Measurements from ENCODE around the gene CHCHD3.

The CHCHD3 gene

DNA sequence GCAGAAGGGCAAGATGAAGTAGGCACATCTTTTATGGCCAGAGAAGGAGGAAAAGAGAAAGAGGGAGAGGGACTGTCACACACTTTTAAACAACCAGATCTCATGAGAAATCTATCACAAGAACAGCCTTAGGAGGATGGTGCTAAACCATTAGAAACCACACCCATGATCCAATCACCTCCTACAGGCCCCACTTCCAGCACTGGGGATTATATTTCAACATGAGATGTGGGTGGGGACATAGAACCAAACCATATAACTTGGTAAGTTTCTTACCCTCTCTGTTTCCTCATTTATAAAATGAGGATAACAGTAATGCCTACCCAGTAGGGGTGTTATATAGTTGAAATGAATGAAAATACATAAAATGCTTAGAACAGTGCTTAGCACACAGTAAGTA lies 66.0 kb downstream of the CHCHD3 start:
- CTCF ChIA-PET = no interaction called here
- DNase-seq = no peak
- peaks cover 0 to 15% (median 4%) of the 10 kb centered on the region in 4 experiments for H3K36me3 ChIP-seq (ENCODE audit: control insufficient read depth in 4 of 4, insufficient read depth in 4 of 4, low read length in 3 of 4)
- no peak overlapping the region for H3K4me3 ChIP-seq (ENCODE audit: control insufficient read depth in 1 of 7, extremely low read depth in 1 of 7, insufficient read depth in 4 of 7, low read depth in 2 of 7, low read length in 6 of 7)
- no peaks in the 10 kb centered on the region for H3K27me3 ChIP-seq (replicated peaks in 2 of 5; ENCODE audit: control insufficient read depth in 4 of 5, insufficient read depth in 5 of 5, low read length in 4 of 5)
- H3K27ac ChIP-seq (ENCODE audit: insufficient read depth in 1 of 2, low read depth in 1 of 2, low read length in 2 of 2, poor library complexity in 1 of 2, severe bottlenecking in 2 of 2) = no peak overlapping the region
- no peaks in the 10 kb centered on the region for H3K9me3 ChIP-seq (ENCODE audit: control extremely low read depth in 1 of 5, control insufficient read depth in 4 of 5, insufficient read depth in 2 of 5, low read depth in 1 of 5, low read length in 4 of 5)
- no peaks in the 10 kb centered on the region for H3K4me1 ChIP-seq (ENCODE audit: control extremely low read depth in 1 of 4, control insufficient read depth in 4 of 4, insufficient read depth in 4 of 4, low read length in 3 of 4)
- POLR2A ChIA-PET = no interaction called here

DNA sequence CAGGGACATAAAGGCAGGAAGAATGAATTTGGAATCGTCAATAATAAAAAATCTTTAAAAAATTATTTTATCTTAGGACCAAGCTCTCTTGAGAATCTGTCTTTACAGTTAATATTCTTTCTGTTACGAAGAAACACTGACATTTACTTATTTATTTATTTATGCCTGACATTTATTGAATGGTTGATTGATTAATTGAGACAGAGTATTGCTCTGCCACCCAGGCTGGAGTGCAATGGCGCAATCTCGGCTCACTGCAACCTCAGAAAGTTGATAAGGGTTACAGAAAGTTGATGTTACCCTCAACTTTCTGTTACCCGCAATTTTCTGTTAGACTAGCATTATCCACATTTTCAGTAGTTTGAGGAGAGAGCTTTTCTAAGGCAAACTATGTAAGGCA lies 70.1 kb downstream of the CHCHD3 start:
- H3K9me3 ChIP-seq (ENCODE audit: control extremely low read depth in 1 of 5, control insufficient read depth in 4 of 5, insufficient read depth in 2 of 5, low read depth in 1 of 5, low read length in 4 of 5) = peaks cover 0 to 6% (median 5%) of the 10 kb centered on the region in 5 experiments
- H3K4me1 ChIP-seq (ENCODE audit: control extremely low read depth in 1 of 4, control insufficient read depth in 4 of 4, insufficient read depth in 4 of 4, low read length in 3 of 4) = no peaks in the 10 kb centered on the region
- CTCF ChIA-PET = no interaction called here
- no peak overlapping the region for H3K4me3 ChIP-seq (ENCODE audit: control insufficient read depth in 1 of 7, extremely low read depth in 1 of 7, insufficient read depth in 4 of 7, low read depth in 2 of 7, low read length in 6 of 7)
- H3K36me3 ChIP-seq (ENCODE audit: control insufficient read depth in 4 of 4, insufficient read depth in 4 of 4, low read length in 3 of 4) = peaks cover 0 to 10% (median under 1%) of the 10 kb centered on the region in 4 experiments
- H3K27me3 ChIP-seq (replicated peaks in 2 of 5; ENCODE audit: control insufficient read depth in 4 of 5, insufficient read depth in 5 of 5, low read length in 4 of 5) = no peaks in the 10 kb centered on the region
- POLR2A ChIA-PET = no interaction called here
- WGBS (ENCODE audit: insufficient coverage) = no CpG with 5 or more reads among the region's 5 CpGs
- no peak for DNase-seq
- no peak overlapping the region for H3K27ac ChIP-seq (ENCODE audit: insufficient read depth in 1 of 2, low read depth in 1 of 2, low read length in 2 of 2, poor library complexity in 1 of 2, severe bottlenecking in 2 of 2)

DNA sequence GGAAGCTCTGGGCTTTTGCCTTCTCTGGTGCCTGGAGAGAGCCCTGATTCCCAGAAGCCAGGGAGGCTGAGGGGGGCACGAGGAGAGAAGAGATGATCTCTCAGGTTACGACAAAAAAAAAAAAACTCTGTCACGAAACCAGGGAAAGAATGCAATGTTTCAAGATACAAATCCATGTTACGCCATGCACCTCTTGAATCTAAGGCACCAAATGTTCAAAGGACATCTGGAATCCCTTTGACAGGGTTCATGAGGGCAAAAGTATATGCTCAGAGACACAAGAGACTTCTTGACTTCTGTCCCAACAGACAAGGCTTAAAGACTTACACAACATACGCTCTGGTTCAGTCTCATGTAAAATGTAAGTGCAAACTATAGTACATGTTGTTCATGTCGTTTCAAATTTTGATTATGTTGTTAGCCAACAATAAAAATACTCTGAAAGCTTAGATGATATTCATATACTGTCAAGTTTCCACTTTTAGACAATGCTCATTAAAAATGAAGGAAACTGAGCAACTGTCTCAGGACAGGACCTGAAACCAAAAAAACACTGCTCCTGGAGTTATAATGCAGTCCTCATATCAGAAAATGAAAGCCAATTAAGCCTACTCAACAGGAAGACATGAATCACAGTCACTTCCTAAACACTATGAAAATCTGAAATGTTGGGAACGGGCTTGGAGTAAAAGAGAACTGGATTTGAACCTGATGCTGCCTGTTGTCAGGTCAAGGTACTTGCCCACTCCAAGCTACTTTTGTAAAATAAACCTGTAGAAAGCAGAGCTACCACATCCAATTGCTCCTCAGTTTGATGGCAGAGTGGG lies 72.3 kb downstream of the CHCHD3 start:
- ChIA-PET CTCF (no interaction called here), POLR2A (no interaction called here)
- Histone ChIP-seq H3K27me3 (replicated peaks in 2 of 5; ENCODE audit: control insufficient read depth in 4 of 5, insufficient read depth in 5 of 5, low read length in 4 of 5) (no peaks in the 10 kb centered on the region), H3K4me1 (ENCODE audit: control extremely low read depth in 1 of 4, control insufficient read depth in 4 of 4, insufficient read depth in 4 of 4, low read length in 3 of 4) (no peaks in the 10 kb centered on the region), H3K27ac (ENCODE audit: insufficient read depth in 1 of 2, low read depth in 1 of 2, low read length in 2 of 2, poor library complexity in 1 of 2, severe bottlenecking in 2 of 2) (no peak overlapping the region), H3K36me3 (ENCODE audit: control insufficient read depth in 4 of 4, insufficient read depth in 4 of 4, low read length in 3 of 4) (peaks cover 0 to 8% (median under 1%) of the 10 kb centered on the region in 4 experiments), H3K4me3 (ENCODE audit: control insufficient read depth in 1 of 7, extremely low read depth in 1 of 7, insufficient read depth in 4 of 7, low read depth in 2 of 7, low read length in 6 of 7) (no peak overlapping the region), H3K9me3 (ENCODE audit: control extremely low read depth in 1 of 5, control insufficient read depth in 4 of 5, insufficient read depth in 2 of 5, low read depth in 1 of 5, low read length in 4 of 5) (peaks cover 0 to 6% (median 5%) of the 10 kb centered on the region in 5 experiments)
- no peak for DNase-seq
- 97% methylated on average over 3 of the region's 7 CpGs for WGBS (ENCODE audit: insufficient coverage)

DNA sequence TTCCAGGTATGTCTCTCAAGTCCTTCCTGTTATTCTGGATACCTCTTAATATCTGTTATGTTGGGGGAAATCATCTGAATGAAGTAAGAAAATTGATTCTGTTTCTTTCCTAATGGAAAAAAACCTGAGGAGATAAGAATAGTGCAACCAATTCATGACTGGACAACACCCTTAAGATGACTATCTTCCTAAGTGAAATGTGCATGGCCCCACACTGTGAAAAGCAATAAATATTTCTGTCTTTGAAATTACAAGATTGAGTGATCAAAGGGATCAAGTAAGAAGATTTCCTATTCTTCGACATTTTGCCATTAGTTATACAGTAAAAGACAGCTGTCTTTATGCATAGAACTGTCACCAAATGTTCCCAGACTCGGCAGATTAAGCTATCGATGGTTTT lies 73.9 kb downstream of the CHCHD3 start:
- POLR2A ChIA-PET = interaction anchor here (0.6 kb wide), 1 partner anchor 142 kb away, joined by 3 read pairs; no protein-coding TSS in a partner anchor

DNA sequence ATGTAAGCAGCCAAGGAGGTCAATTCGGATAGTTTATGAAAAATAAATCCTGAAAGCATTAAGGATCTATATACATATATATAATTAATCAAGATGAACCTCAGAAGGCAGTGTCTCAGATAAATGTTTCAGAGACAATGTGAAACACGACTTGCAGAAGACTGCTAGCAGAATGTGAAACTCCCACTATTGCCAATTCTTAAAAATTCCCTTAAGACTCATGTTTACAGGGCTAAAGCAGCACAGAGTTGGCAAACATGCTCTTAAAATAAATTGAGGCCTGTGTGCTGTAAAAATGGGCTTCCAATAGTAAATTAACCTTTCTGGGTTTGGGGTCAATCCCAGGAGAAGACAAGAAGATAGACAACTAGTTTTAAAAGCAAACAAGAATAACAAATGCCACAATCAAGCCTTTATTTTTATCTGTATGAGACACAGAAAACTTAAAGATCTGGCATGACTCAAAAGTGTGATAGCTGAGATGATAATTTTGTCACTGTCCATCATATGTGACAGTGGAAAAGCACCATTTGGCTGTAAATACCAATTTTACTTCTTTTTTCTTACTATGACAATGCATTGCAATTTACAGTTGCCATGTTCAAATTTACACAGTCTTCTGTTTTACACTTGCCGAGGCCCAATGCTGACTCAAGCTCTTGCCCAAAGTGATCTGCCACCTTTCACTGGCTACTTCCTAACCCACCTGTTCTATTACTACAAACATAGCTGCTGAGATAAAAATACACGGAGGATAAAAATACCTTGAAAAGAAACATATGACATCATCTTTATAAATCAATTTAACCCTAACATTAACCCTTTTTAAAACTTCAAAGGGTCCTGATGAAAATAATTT lies 78.6 kb downstream of the CHCHD3 start:
- Histone ChIP-seq H3K4me3 (ENCODE audit: control insufficient read depth in 1 of 7, extremely low read depth in 1 of 7, insufficient read depth in 4 of 7, low read depth in 2 of 7, low read length in 6 of 7) (no peak overlapping the region), H3K36me3 (ENCODE audit: control insufficient read depth in 4 of 4, insufficient read depth in 4 of 4, low read length in 3 of 4) (peaks cover 0 to 5% (median 2%) of the 10 kb centered on the region in 4 experiments), H3K27me3 (replicated peaks in 2 of 5; ENCODE audit: control insufficient read depth in 4 of 5, insufficient read depth in 5 of 5, low read length in 4 of 5) (no peaks in the 10 kb centered on the region), H3K9me3 (ENCODE audit: control extremely low read depth in 1 of 5, control insufficient read depth in 4 of 5, insufficient read depth in 2 of 5, low read depth in 1 of 5, low read length in 4 of 5) (peaks cover 0 to 6% (median 5%) of the 10 kb centered on the region in 5 experiments), H3K27ac (ENCODE audit: insufficient read depth in 1 of 2, low read depth in 1 of 2, low read length in 2 of 2, poor library complexity in 1 of 2, severe bottlenecking in 2 of 2) (no peak overlapping the region), H3K4me1 (ENCODE audit: control extremely low read depth in 1 of 4, control insufficient read depth in 4 of 4, insufficient read depth in 4 of 4, low read length in 3 of 4) (no peaks in the 10 kb centered on the region)
- 100% methylated on average over 1 of the region's 4 CpGs for WGBS (ENCODE audit: insufficient coverage)
- peak in 1 of 3 donors; percentile 7 for DNase-seq
- POLR2A ChIA-PET = no interaction called here
- CTCF ChIA-PET = interaction anchor here (1.4 kb wide), 1 partner anchor 11 kb away, joined by 3 read pairs; no protein-coding TSS in a partner anchor

More for the DNA sequence above, 73.9 kb downstream of the CHCHD3 start:
- H3K27me3 ChIP-seq (replicated peaks in 2 of 5; ENCODE audit: control insufficient read depth in 4 of 5, insufficient read depth in 5 of 5, low read length in 4 of 5) = no peaks in the 10 kb centered on the region
- CTCF ChIA-PET = no interaction called here
- H3K9me3 ChIP-seq (ENCODE audit: control extremely low read depth in 1 of 5, control insufficient read depth in 4 of 5, insufficient read depth in 2 of 5, low read depth in 1 of 5, low read length in 4 of 5) = peaks cover 0 to 6% (median 5%) of the 10 kb centered on the region in 5 experiments
- WGBS (ENCODE audit: insufficient coverage) = no CpG with 5 or more reads among the region's 3 CpGs
- H3K36me3 ChIP-seq (ENCODE audit: control insufficient read depth in 4 of 4, insufficient read depth in 4 of 4, low read length in 3 of 4) = peaks cover 0 to 8% (median 2%) of the 10 kb centered on the region in 4 experiments
- no peaks in the 10 kb centered on the region for H3K4me1 ChIP-seq (ENCODE audit: control extremely low read depth in 1 of 4, control insufficient read depth in 4 of 4, insufficient read depth in 4 of 4, low read length in 3 of 4)
- no peak for DNase-seq
- no peak overlapping the region for H3K27ac ChIP-seq (ENCODE audit: insufficient read depth in 1 of 2, low read depth in 1 of 2, low read length in 2 of 2, poor library complexity in 1 of 2, severe bottlenecking in 2 of 2)
- no peak overlapping the region for H3K4me3 ChIP-seq (ENCODE audit: control insufficient read depth in 1 of 7, extremely low read depth in 1 of 7, insufficient read depth in 4 of 7, low read depth in 2 of 7, low read length in 6 of 7)

DNA sequence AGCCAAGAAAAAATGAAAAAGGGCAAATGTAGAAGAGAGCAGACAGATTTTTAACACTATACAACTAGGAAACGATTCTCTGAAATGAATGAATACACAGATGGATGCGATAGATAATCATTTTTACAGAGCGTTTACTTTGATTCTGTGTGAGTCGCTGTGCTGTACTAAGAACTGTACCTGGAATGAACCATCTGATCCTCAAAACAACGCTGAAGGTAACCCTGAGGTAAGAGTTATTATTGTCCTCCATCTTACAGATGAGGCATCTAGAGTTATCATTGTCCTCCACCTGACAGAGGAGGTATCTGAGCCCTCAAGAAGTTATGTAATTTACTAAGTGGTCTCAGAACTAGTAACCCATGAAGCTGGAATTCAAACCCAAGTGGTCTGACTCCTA lies 80.2 kb downstream of the CHCHD3 start:
- no peaks in the 10 kb centered on the region for H3K27me3 ChIP-seq (replicated peaks in 2 of 5; ENCODE audit: control insufficient read depth in 4 of 5, insufficient read depth in 5 of 5, low read length in 4 of 5)
- WGBS (ENCODE audit: insufficient coverage) = 100% methylated on average over 3 of the region's 5 CpGs
- H3K36me3 ChIP-seq (ENCODE audit: control insufficient read depth in 4 of 4, insufficient read depth in 4 of 4, low read length in 3 of 4) = peaks cover 0 to 3% (median 1%) of the 10 kb centered on the region in 4 experiments
- no peak for DNase-seq
- no peaks in the 10 kb centered on the region for H3K9me3 ChIP-seq (ENCODE audit: control extremely low read depth in 1 of 5, control insufficient read depth in 4 of 5, insufficient read depth in 2 of 5, low read depth in 1 of 5, low read length in 4 of 5)
- no peak overlapping the region for H3K27ac ChIP-seq (ENCODE audit: insufficient read depth in 1 of 2, low read depth in 1 of 2, low read length in 2 of 2, poor library complexity in 1 of 2, severe bottlenecking in 2 of 2)
- CTCF ChIA-PET = no interaction called here
- POLR2A ChIA-PET = no interaction called here
- H3K4me3 ChIP-seq (ENCODE audit: control insufficient read depth in 1 of 7, extremely low read depth in 1 of 7, insufficient read depth in 4 of 7, low read depth in 2 of 7, low read length in 6 of 7) = no peak overlapping the region
- H3K4me1 ChIP-seq (ENCODE audit: control extremely low read depth in 1 of 4, control insufficient read depth in 4 of 4, insufficient read depth in 4 of 4, low read length in 3 of 4) = no peaks in the 10 kb centered on the region

DNA sequence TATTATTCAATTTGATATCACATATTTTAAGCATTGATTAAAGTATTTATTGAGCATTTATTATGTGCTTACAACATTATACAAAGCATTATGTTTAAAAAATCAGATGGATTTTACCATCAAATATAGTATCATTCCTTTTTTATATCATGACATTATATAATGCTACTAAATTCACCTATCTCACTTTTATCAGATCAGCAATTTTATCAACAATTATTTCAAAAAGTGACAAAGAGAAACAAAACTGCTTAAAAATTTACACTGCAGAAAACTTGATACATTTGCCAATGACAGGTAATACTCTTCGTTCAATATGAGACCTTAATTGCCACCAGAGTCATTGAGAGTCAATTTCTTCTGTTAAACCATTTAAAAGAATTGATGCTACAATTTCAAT lies 82.0 kb downstream of the CHCHD3 start:
- POLR2A ChIA-PET = no interaction called here
- peaks cover 0 to 3% (median 1%) of the 10 kb centered on the region in 4 experiments for H3K36me3 ChIP-seq (ENCODE audit: control insufficient read depth in 4 of 4, insufficient read depth in 4 of 4, low read length in 3 of 4)
- H3K4me1 ChIP-seq (ENCODE audit: control extremely low read depth in 1 of 4, control insufficient read depth in 4 of 4, insufficient read depth in 4 of 4, low read length in 3 of 4) = no peaks in the 10 kb centered on the region
- H3K9me3 ChIP-seq (ENCODE audit: control extremely low read depth in 1 of 5, control insufficient read depth in 4 of 5, insufficient read depth in 2 of 5, low read depth in 1 of 5, low read length in 4 of 5) = no peaks in the 10 kb centered on the region
- H3K27ac ChIP-seq (ENCODE audit: insufficient read depth in 1 of 2, low read depth in 1 of 2, low read length in 2 of 2, poor library complexity in 1 of 2, severe bottlenecking in 2 of 2) = no peak overlapping the region
- no peak overlapping the region for H3K4me3 ChIP-seq (ENCODE audit: control insufficient read depth in 1 of 7, extremely low read depth in 1 of 7, insufficient read depth in 4 of 7, low read depth in 2 of 7, low read length in 6 of 7)
- H3K27me3 ChIP-seq (replicated peaks in 2 of 5; ENCODE audit: control insufficient read depth in 4 of 5, insufficient read depth in 5 of 5, low read length in 4 of 5) = no peaks in the 10 kb centered on the region
- CTCF ChIA-PET = no interaction called here
- WGBS (ENCODE audit: insufficient coverage) = 100% methylated on average over 1 of the region's 1 CpG
- no peak for DNase-seq

All from common myeloid progenitor, CD34-positive (primary cell).